ENCODE measurements around the gene DNAH6.
A peak's percentile ranks its signal among the peaks of the same experiment; 100 is the strongest.
"Not testable (repeated sequence)": the region's sequence is repeated elsewhere in the genome, so short reads cannot be mapped to it uniquely, and the experiment has no call there.

Gene DNAH6

GRCh38 chr2:84516234-84516986, at the start of gene DNAH6:
TSS of gene DNAH6 (plus strand) at chr2:84516498. CDS start at chr2:84517827, 1,329 bp downstream.
- no peak within 1 kb of the TSS for H3K27ac ChIP-seq
- no peaks in the 10 kb centered on the region for H3K9me3 ChIP-seq
- H3K36me3 ChIP-seq, result no peaks in the 10 kb centered on the region

GRCh38 chr2:84467389-84467788, 48.9 kb upstream of the DNAH6 start:
- Histone ChIP-seq H3K27ac (no peak overlapping the region), H3K4me3 (ENCODE audit: low read depth in 1 of 2, low read length in 1 of 2) (no peak overlapping the region), H3K4me1 (ENCODE audit: control insufficient read depth in 1 of 2, insufficient read depth in 1 of 2, low read depth in 1 of 2, low read length in 1 of 2) (no peaks in the 10 kb centered on the region), H3K27me3 (no peaks in the 10 kb centered on the region), H3K36me3 (no peaks in the 10 kb centered on the region), H3K9me3 (no peaks in the 10 kb centered on the region)
- no peak for TF ChIP-seq CTCF (IDR thresholded peaks at IDR 0.05)

More at GRCh38 chr2:84516234-84516986, at the start of gene DNAH6:
- Histone ChIP-seq H3K27me3 (peaks cover 43% of the 10 kb centered on the region), H3K4me1 (ENCODE audit: control insufficient read depth in 1 of 2, insufficient read depth in 1 of 2, low read depth in 1 of 2, low read length in 1 of 2) (peaks cover 0 to 7% of the 10 kb centered on the region in 2 experiments), H3K4me3 (ENCODE audit: low read depth in 1 of 2, low read length in 1 of 2) (peak within 1 kb of the TSS in 1 of 2 experiments; percentile 9)
- TF ChIP-seq CTCF (IDR thresholded peaks at IDR 0.05), result no peak

GRCh38 chr2:84472423-84472822, 43.9 kb upstream of the DNAH6 start:
- H3K36me3 ChIP-seq; H3K9me3 ChIP-seq; H3K4me1 ChIP-seq (ENCODE audit: control insufficient read depth in 1 of 2, insufficient read depth in 1 of 2, low read depth in 1 of 2, low read length in 1 of 2); H3K4me3 ChIP-seq (ENCODE audit: low read depth in 1 of 2, low read length in 1 of 2); H3K27me3 ChIP-seq; H3K27ac ChIP-seq: not testable (repeated sequence)

GRCh38 chr2:84472856-84473565, 43.3 kb upstream of the DNAH6 start:
- no peak overlapping the region for H3K27ac ChIP-seq
- no peak for TF ChIP-seq CTCF (IDR thresholded peaks at IDR 0.05)
- no peaks in the 10 kb centered on the region for H3K27me3 ChIP-seq
- H3K36me3 ChIP-seq, result no peaks in the 10 kb centered on the region
- no peaks in the 10 kb centered on the region for H3K9me3 ChIP-seq
- H3K4me1 ChIP-seq (ENCODE audit: control insufficient read depth in 1 of 2, insufficient read depth in 1 of 2, low read depth in 1 of 2, low read length in 1 of 2), result no peaks in the 10 kb centered on the region
- H3K4me3 ChIP-seq (ENCODE audit: low read depth in 1 of 2, low read length in 1 of 2), result no peak overlapping the region

GRCh38 chr2:84474176-84474575, 42.1 kb upstream of the DNAH6 start:
- no peaks in the 10 kb centered on the region for H3K9me3 ChIP-seq
- no peaks in the 10 kb centered on the region for H3K36me3 ChIP-seq
- no peak overlapping the region for H3K4me3 ChIP-seq (ENCODE audit: low read depth in 1 of 2, low read length in 1 of 2)
- no peak overlapping the region for H3K27ac ChIP-seq
- no peaks in the 10 kb centered on the region for H3K27me3 ChIP-seq
- no peaks in the 10 kb centered on the region for H3K4me1 ChIP-seq (ENCODE audit: control insufficient read depth in 1 of 2, insufficient read depth in 1 of 2, low read depth in 1 of 2, low read length in 1 of 2)
- no peak for TF ChIP-seq CTCF (IDR thresholded peaks at IDR 0.05)

GRCh38 chr2:84477886-84478285, 38.4 kb upstream of the DNAH6 start:
- Histone ChIP-seq H3K4me3 (ENCODE audit: low read depth in 1 of 2, low read length in 1 of 2) (no peak overlapping the region), H3K27ac (no peak overlapping the region), H3K36me3 (no peaks in the 10 kb centered on the region), H3K4me1 (ENCODE audit: control insufficient read depth in 1 of 2, insufficient read depth in 1 of 2, low read depth in 1 of 2, low read length in 1 of 2) (no peaks in the 10 kb centered on the region), H3K27me3 (no peaks in the 10 kb centered on the region), H3K9me3 (no peaks in the 10 kb centered on the region)
- TF ChIP-seq CTCF (IDR thresholded peaks at IDR 0.05), result no peak
